Fibroblast of upper back skin (primary cell): ENCODE measurements around the gene URGCP.
"Not testable (repeated sequence)": the region's sequence is repeated elsewhere in the genome, so short reads cannot be mapped to it uniquely, and the experiment has no call there.

Experiments
- DNase-seq: peaks from one replicate; pipeline ENCODE4 v3.0.0-alpha.2; 2013

URGCP gene

GRCh38 chr7:43915907-43916306, 9.5 kb upstream of the URGCP start:
- DNase-seq, result no peak

GRCh38 chr7:43914795-43915194, 8.4 kb upstream of the URGCP start:
- DNase-seq, result no peak

- DNase-seq, result peak; percentile 26
These were observed 453 bp downstream of the URGCP start for GRCh38 chr7:43905956-43906330.

- DNase-seq, result no peak
These were observed 1.0 kb downstream of the URGCP start for GRCh38 chr7:43905209-43905946.

GRCh38 chr7:43904533-43905208, 1.7 kb downstream of the URGCP start:
- DNase-seq, result peak; percentile 22

GRCh38 chr7:43902542-43903054, 3.8 kb downstream of the URGCP start:
- DNase-seq, result no peak

GRCh38 chr7:43898571-43898970, 7.8 kb downstream of the URGCP start:
- not testable (repeated sequence) for DNase-seq

- no peak for DNase-seq
These were observed 10.5 kb downstream of the URGCP start for GRCh38 chr7:43895847-43896415.

GRCh38 chr7:43891069-43891955, 15.1 kb downstream of the URGCP start:
- DNase-seq, result no peak

- no peak for DNase-seq
These were observed 15.9 kb downstream of the URGCP start for GRCh38 chr7:43890468-43890867.

- peak; percentile 40 for DNase-seq
These were observed 17.1 kb downstream of the URGCP start for GRCh38 chr7:43888993-43889945.

GRCh38 chr7:43884617-43885016, 21.8 kb downstream of the URGCP start:
- DNase-seq, result no peak

- DNase-seq, result no peak
These were observed 22.2 kb downstream of the URGCP start for GRCh38 chr7:43884209-43884608.

- DNase-seq, result no peak
These were observed 25.8 kb downstream of the URGCP start for GRCh38 chr7:43880596-43880995.

GRCh38 chr7:43879477-43879876, 26.9 kb downstream of the URGCP start:
- DNase-seq, result peak; percentile 57

- DNase-seq, result peak; percentile 25
These were observed 27.5 kb downstream of the URGCP start for GRCh38 chr7:43878867-43879266.

GRCh38 chr7:43877968-43878864, 28.2 kb downstream of the URGCP start:
- no peak for DNase-seq

GRCh38 chr7:43876976-43877745, 29.2 kb downstream of the URGCP start:
- DNase-seq, result no peak

GRCh38 chr7:43876241-43876640, 30.2 kb downstream of the URGCP start:
- no peak for DNase-seq

GRCh38 chr7:43873300-43873699, 33.1 kb downstream of the URGCP start:
- DNase-seq, result peak; percentile 50
